Right lobe of liver (tissue), 6 donors: Measurements from ENCODE around the gene SPIRE1. TPM values are rescaled to one million over a fixed set of nuclear protein-coding genes. Genes with fewer than 3 reads are reported as not detected.

Source experiments
- ATAC-seq, 4 donors: fragments of 200-7000 bp; cut with Tn5 transposase; one replicate each; pipeline ENCODE4 v1.9.1; 2020; ENCODE audit warnings: mild to moderate bottlenecking in 4 of 4, moderate library complexity in 4 of 4
- DNase-seq, 3 donors: peaks; one replicate each; pipeline ENCODE4 v3.0.0-alpha.2; 2020
- H3K27ac ChIP-seq, 3 donors: fragments of 200-600 bp; one replicate each; pipeline ENCODE4 v1.8.0; 2022
- H3K27me3 ChIP-seq, 2 donors: fragments of 200-600 bp; one replicate each; pipeline ENCODE4 v1.8.0; 2022
- H3K36me3 ChIP-seq, 4 donors: fragments of 200-600 bp; sonication (generic) in 1 of 4; one replicate each; pipeline versions ENCODE4 v1.5.1 to v1.8.0; 2017 to 2022; ENCODE audit warnings: control low read depth in 1 of 4
- H3K4me1 ChIP-seq, 4 donors: fragments of 200-600 bp; sonication (generic) in 1 of 4; one replicate each; pipeline versions ENCODE4 v1.5.1 to v1.8.0; 2017 to 2022; ENCODE audit warnings: control low read depth in 1 of 4
- H3K4me3 ChIP-seq, 3 donors: fragments of 200-600 bp; one replicate each; pipeline ENCODE4 v1.8.0; 2022
- H3K9me3 ChIP-seq, 4 donors: fragments of 200-600 bp; sonication (generic) in 1 of 4; one replicate each; pipeline versions ENCODE4 v1.5.1 to v1.8.0; 2017 to 2022; ENCODE audit warnings: control low read depth in 1 of 4
- CTCF ChIP-seq, 4 donors: fragments of 200-600 bp in 3 of 4; fragments of 450-650 bp in 1 of 4; IDR thresholded peaks; one replicate each; pipeline versions ENCODE4 v1.5.1 to v1.8.0; 2016 to 2022; ENCODE audit warnings: antibody characterized with exemption in 4 of 4, mild to moderate bottlenecking in 2 of 4
- POLR2A ChIP-seq: fragments of 450-650 bp; IDR thresholded peaks from one replicate; pipeline ENCODE4 v1.6.1; 2017; ENCODE audit warnings: antibody characterized with exemption, mild to moderate bottlenecking
- WGBS: methylation state at CpG from one replicate; pipeline ENCODE4 v1.1.6; 2018; ENCODE audit warnings: low coverage, low lambda C conversion rate; ENCODE audit not compliant: insufficient coverage; ENCODE audit errors: missing lambda C conversion rate; 5-methylcytosine and 5-hydroxymethylcytosine counted together
- intact Hi-C, 2 donors: fragments of 100-400 bp; cut with DNase I; formaldehyde crosslinking; loops; one replicate each; pipeline versions ENCODE4 v1.11.2 to v1.14.1; 2022
- total RNA-seq, 6 experiments: library from RNA; depleted of rRNA in 2 of 6; stranded (reverse); fragments of >200 nt in 2 of 6; fragmentation: NEBNext Ultra II Directional in 3 of 6; extraction: Animal tissue kit (Norgen Biotek cat#: 25700) in 3 of 6; gene quantifications; one replicate each; pipeline versions ENCODE4 v1.1.0 to v1.2.4, GENCODE V29; 2016 to 2023
- donor health status: DM: no; HTN: yes; CAD: no.
- donor health status: DM: no; HTN: no; CAD: no.
- donor health status: DM: no; HTN: no; CAD: no.
- donor health status: DM: no; HTN: yes; CAD: no.
- donor health status: DM: no; HTN: yes; CAD: no.

SPIRE1 gene
- total RNA-seq, 6 experiments from 2014 or later, result 2.2 to 19.1 (median 7.9) TPM

GRCh38 chr18:12449051-12449785 lies 208.7 kb downstream of the SPIRE1 start:
- Histone ChIP-seq H3K4me3 (no peak overlapping the region), H3K36me3 (peaks cover 0 to 3% (median 0%) of the 10 kb centered on the region in 4 donors), H3K9me3 (no peaks in the 10 kb centered on the region), H3K27me3 (no peaks in the 10 kb centered on the region), H3K4me1 (no peaks in the 10 kb centered on the region), H3K27ac (peak overlapping the region in 1 of 3 donors; percentile 22)
- DNase-seq (no peak), ATAC-seq (peak; percentile 25 to 72 (median 58))
- TF ChIP-seq CTCF (IDR thresholded peaks at IDR 0.05), result no peak
- TF ChIP-seq POLR2A, result no peak
- intact Hi-C loops, result no loop called here
- 81% methylated on average over 25 of the region's 27 CpGs for WGBS

- H3K9me3 ChIP-seq, result no peaks in the 10 kb centered on the region
- H3K27me3 ChIP-seq, result no peaks in the 10 kb centered on the region
- no peaks in the 10 kb centered on the region for H3K4me1 ChIP-seq
- no peaks in the 10 kb centered on the region for H3K36me3 ChIP-seq
- no peak overlapping the region for H3K27ac ChIP-seq
- WGBS, result 97% methylated on average over 4 of the region's 4 CpGs
- H3K4me3 ChIP-seq, result no peak overlapping the region
- no peak for DNase-seq
- intact Hi-C loops, result no loop called here
- TF ChIP-seq POLR2A (no peak), CTCF (IDR thresholded peaks at IDR 0.05) (no peak)
- ATAC-seq, result no peak
These were observed 212.4 kb downstream of the SPIRE1 start for GRCh38 chr18:12445554-12445953.

- Histone ChIP-seq H3K27ac (no peak overlapping the region), H3K27me3 (no peaks in the 10 kb centered on the region), H3K36me3 (no peaks in the 10 kb centered on the region), H3K9me3 (no peaks in the 10 kb centered on the region), H3K4me3 (no peak overlapping the region), H3K4me1 (no peaks in the 10 kb centered on the region)
- peak in 2 of 4 donors; percentile 31 to 47 for ATAC-seq
- intact Hi-C loops, result no loop called here
- WGBS, result 65% methylated on average over 3 of the region's 3 CpGs
- DNase-seq, result no peak
- TF ChIP-seq POLR2A (no peak), CTCF (IDR thresholded peaks at IDR 0.05) (no peak)
These were observed 214.4 kb downstream of the SPIRE1 start for GRCh38 chr18:12443551-12443950.

- DNase-seq, result no peak
- WGBS, result 57% methylated on average over 1 of the region's 1 CpG
- ATAC-seq, result no peak
- Histone ChIP-seq H3K27ac (no peak overlapping the region), H3K4me3 (no peak overlapping the region), H3K9me3 (no peaks in the 10 kb centered on the region), H3K36me3 (no peaks in the 10 kb centered on the region), H3K27me3 (no peaks in the 10 kb centered on the region), H3K4me1 (no peaks in the 10 kb centered on the region)
- intact Hi-C loops, result no loop called here
- no peak for TF ChIP-seq CTCF (IDR thresholded peaks at IDR 0.05)
- no peak for TF ChIP-seq POLR2A
These were observed 215.0 kb downstream of the SPIRE1 start for GRCh38 chr18:12442946-12443345.
